Osteoblast (primary cell): ENCODE data around the gene KIAA0753. TPM values are rescaled to one million over a fixed set of nuclear protein-coding genes. Genes with fewer than 3 reads are reported as not detected.

Experiments used
- DNase-seq: peaks from one replicate; pipeline ENCODE4 v3.0.0; 2011; ENCODE audit warnings: low spot score, mixed read lengths; ENCODE audit not compliant: insufficient read length; ENCODE audit errors: missing footprints
- H2AFZ ChIP-seq: 2 replicates; pipeline ENCODE4 v1.6.0; 2011; ENCODE audit warnings: mild to moderate bottlenecking, low read length
- H3K27ac ChIP-seq: 2 replicates; pipeline ENCODE4 v1.5.1; 2011; ENCODE audit warnings: mild to moderate bottlenecking, low read depth, low read length, moderate library complexity
- H3K27me3 ChIP-seq: 2 replicates; pipeline ENCODE4 v1.6.0; 2012; ENCODE audit warnings: mild to moderate bottlenecking, control low read depth, inconsistent platforms, low read length, moderate library complexity; ENCODE audit not compliant: insufficient read depth
- H3K36me3 ChIP-seq: 2 replicates; pipeline ENCODE4 v1.5.1; 2011; ENCODE audit warnings: mild to moderate bottlenecking, low read length, control low read depth, moderate library complexity; ENCODE audit not compliant: insufficient read depth
- H3K4me1 ChIP-seq: 2 replicates; pipeline ENCODE4 v1.5.1; 2011; ENCODE audit warnings: mild to moderate bottlenecking, low read length, control low read depth, moderate library complexity; ENCODE audit not compliant: insufficient read depth
- H3K4me2 ChIP-seq: 2 replicates; pipeline ENCODE4 v1.6.0; 2011; ENCODE audit warnings: mild to moderate bottlenecking, low read length; ENCODE audit not compliant: insufficient read depth
- H3K4me3 ChIP-seq: fragments of 200-600 bp; sonication (generic); 3 replicates; pipeline ENCODE4 v1.5.1; 2012; ENCODE audit warnings: mild to moderate bottlenecking, low read length, inconsistent platforms; ENCODE audit not compliant: insufficient read depth
- H3K79me2 ChIP-seq: 2 replicates; pipeline ENCODE4 v1.6.0; 2012; ENCODE audit warnings: mild to moderate bottlenecking, low read length, control low read depth, inconsistent platforms; ENCODE audit not compliant: insufficient read depth
- H3K9me3 ChIP-seq: 2 replicates; pipeline ENCODE4 v1.5.1; 2011; ENCODE audit warnings: low read depth, low read length, control low read depth
- H4K20me1 ChIP-seq: 2 replicates; pipeline ENCODE4 v1.6.0; 2012; ENCODE audit warnings: mild to moderate bottlenecking, low read length, control low read depth; ENCODE audit not compliant: insufficient read depth
- CTCF ChIP-seq: IDR thresholded peaks from 2 replicates; pipeline ENCODE4 v1.5.1; 2011; ENCODE audit warnings: mild to moderate bottlenecking, low read depth, low read length, moderate library complexity; ENCODE audit errors: extremely low read depth
- total RNA-seq: library from RNA; depleted of rRNA; stranded (reverse); fragments of >200 nt; gene quantifications from 2 replicates; pipeline ENCODE4 v1.2.3, GENCODE V29; 2012

Gene KIAA0753
- total RNA-seq, 1 donor: 17.0 TPM

DNA sequence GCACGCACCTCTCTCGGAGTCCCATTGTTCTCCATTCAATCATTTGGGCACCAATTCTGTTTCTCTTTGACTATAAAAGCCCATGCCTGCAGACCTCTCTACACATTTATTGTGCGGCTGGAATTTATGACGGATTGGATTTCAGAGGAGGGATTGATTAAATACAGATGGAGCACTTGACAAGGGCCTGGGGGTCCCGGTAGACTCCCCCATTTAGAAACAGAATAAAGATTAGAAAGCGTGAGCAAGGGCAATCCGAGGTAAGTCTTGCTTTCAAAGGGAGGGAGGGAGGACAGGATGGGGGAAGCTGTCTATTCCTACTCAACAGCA lies 69.1 kb downstream of the KIAA0753 start:
- Histone ChIP-seq H3K27me3 (no peaks in the 10 kb centered on the region), H3K27ac (no peak overlapping the region), H3K9me3 (no peaks in the 10 kb centered on the region), H3K36me3 (no peaks in the 10 kb centered on the region), H2AFZ (no peak overlapping the region), H3K4me3 (no peak overlapping the region), H3K79me2 (no peaks in the 10 kb centered on the region), H3K4me2 (no peak overlapping the region), H3K4me1 (peaks cover 36% of the 10 kb centered on the region), H4K20me1 (peaks cover 3% of the 10 kb centered on the region)
- no peak for DNase-seq
- TF ChIP-seq CTCF: no peak

GRCh38 chr17:6570731-6571451 lies 69.6 kb downstream of the KIAA0753 start:
- Histone ChIP-seq H3K79me2 (no peaks in the 10 kb centered on the region), H3K27ac (no peak overlapping the region), H3K4me1 (peaks cover 35% of the 10 kb centered on the region), H3K36me3 (no peaks in the 10 kb centered on the region), H3K4me3 (no peak overlapping the region), H3K27me3 (no peaks in the 10 kb centered on the region), H3K4me2 (no peak overlapping the region), H4K20me1 (peaks cover 3% of the 10 kb centered on the region), H3K9me3 (no peaks in the 10 kb centered on the region), H2AFZ (no peak overlapping the region)
- no peak for TF ChIP-seq CTCF
- no peak for DNase-seq

DNA sequence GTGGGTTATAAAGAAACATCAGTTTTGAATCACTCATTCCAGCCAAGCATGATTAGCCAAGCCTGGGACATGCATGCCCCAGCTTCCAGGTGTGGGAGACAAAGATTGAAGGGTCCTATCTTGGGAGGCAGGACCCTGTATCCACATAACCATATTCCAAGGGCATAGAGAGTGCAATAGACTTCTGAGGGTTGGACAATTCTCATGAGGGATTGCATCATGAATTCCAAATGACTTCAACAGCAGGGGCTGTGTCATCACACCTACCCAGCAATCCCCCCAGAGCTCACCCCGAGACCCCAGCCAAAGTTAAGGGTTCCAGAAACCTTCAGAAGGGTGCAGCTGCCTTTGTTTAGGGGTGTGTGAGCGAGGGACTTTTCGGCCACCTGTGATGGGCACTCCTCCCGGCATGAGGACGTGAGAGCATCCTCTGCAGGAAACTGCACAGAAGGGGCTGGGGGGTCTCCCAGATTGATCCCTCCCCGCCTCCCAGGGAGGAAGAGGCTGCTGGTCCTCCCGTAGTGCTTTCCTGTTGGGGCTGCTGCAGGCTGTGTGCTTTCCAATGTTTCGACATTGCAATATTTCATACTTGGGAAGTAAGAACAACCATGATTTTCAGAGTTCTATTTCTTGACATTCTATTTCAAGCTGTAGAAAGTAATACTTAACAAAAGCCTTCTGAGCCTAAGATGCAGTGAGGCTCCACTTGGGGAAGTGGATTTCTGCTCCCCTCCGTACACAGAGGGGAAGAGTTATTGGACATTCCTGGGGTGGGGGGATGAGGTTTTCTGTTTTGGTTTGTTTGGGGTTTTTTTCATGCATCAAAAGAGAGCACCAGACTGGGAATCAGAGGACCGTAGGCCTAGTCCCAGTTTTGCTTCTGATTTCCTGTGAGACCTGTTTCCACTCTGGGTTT lies 70.9 kb downstream of the KIAA0753 start:
- no peaks in the 10 kb centered on the region for H3K27me3 ChIP-seq
- no peak for TF ChIP-seq CTCF
- H3K4me1 ChIP-seq: peaks cover 22% of the 10 kb centered on the region
- H3K36me3 ChIP-seq: no peaks in the 10 kb centered on the region
- no peak overlapping the region for H3K4me3 ChIP-seq
- no peaks in the 10 kb centered on the region for H3K79me2 ChIP-seq
- no peaks in the 10 kb centered on the region for H4K20me1 ChIP-seq
- no peak overlapping the region for H2AFZ ChIP-seq
- no peak for DNase-seq
- H3K27ac ChIP-seq: no peak overlapping the region
- H3K4me2 ChIP-seq: no peak overlapping the region
- H3K9me3 ChIP-seq: no peaks in the 10 kb centered on the region

GRCh38 chr17:6568184-6568758 lies 72.2 kb downstream of the KIAA0753 start:
- peak; percentile 60 for DNase-seq
- no peaks in the 10 kb centered on the region for H3K9me3 ChIP-seq
- peaks cover 16% of the 10 kb centered on the region for H3K4me1 ChIP-seq
- H2AFZ ChIP-seq: peak overlapping the region; percentile 53
- H3K27ac ChIP-seq: no peak overlapping the region
- peak overlapping the region; percentile 34 for H3K4me2 ChIP-seq
- TF ChIP-seq CTCF: no peak
- no peaks in the 10 kb centered on the region for H3K27me3 ChIP-seq
- H3K79me2 ChIP-seq: no peaks in the 10 kb centered on the region
- H3K36me3 ChIP-seq: no peaks in the 10 kb centered on the region
- H3K4me3 ChIP-seq: no peak overlapping the region
- no peaks in the 10 kb centered on the region for H4K20me1 ChIP-seq
